Measurements from ENCODE around the gene NF2.
"Not testable (repeated sequence)": the region's sequence is repeated elsewhere in the genome, so short reads cannot be mapped to it uniquely, and the experiment has no call there.

The NF2 gene

GRCh38 chr22:29578462-29579200 lies 24.8 kb upstream of the NF2 start:
- no peak overlapping the region for H3K4me3 ChIP-seq (ENCODE audit: low read depth, low read length)
- TF ChIP-seq POLR2A (IDR thresholded peaks at IDR 0.05; ENCODE audit: extremely low read depth, insufficient read length) (no peak), MYC (IDR thresholded peaks at IDR 0.05; ENCODE audit: low read depth, low read length) (no peak)
- TF ChIP-seq, protein P1, sequence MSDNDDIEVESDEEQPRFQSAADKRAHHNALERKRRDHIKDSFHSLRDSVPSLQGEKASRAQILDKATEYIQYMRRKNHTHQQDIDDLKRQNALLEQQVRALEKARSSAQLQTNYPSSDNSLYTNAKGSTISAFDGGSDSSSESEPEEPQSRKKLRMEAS (IDR thresholded peaks at IDR 0.05; ENCODE audit: low read depth, low read length) = no peak
- TF ChIP-seq, protein P2, sequence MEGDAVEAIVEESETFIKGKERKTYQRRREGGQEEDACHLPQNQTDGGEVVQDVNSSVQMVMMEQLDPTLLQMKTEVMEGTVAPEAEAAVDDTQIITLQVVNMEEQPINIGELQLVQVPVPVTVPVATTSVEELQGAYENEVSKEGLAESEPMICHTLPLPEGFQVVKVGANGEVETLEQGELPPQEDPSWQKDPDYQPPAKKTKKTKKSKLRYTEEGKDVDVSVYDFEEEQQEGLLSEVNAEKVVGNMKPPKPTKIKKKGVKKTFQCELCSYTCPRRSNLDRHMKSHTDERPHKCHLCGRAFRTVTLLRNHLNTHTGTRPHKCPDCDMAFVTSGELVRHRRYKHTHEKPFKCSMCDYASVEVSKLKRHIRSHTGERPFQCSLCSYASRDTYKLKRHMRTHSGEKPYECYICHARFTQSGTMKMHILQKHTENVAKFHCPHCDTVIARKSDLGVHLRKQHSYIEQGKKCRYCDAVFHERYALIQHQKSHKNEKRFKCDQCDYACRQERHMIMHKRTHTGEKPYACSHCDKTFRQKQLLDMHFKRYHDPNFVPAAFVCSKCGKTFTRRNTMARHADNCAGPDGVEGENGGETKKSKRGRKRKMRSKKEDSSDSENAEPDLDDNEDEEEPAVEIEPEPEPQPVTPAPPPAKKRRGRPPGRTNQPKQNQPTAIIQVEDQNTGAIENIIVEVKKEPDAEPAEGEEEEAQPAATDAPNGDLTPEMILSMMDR (IDR thresholded peaks at IDR 0.05; ENCODE audit: low read depth, low read length) = no peak
- no peak for DNase-seq (ENCODE audit: low read depth)

GRCh38 chr22:29580200-29580810 lies 23.1 kb upstream of the NF2 start:
- TF ChIP-seq, protein P2 (IDR thresholded peaks at IDR 0.05; ENCODE audit: low read depth, low read length) = no peak
- TF ChIP-seq, protein P1 (IDR thresholded peaks at IDR 0.05; ENCODE audit: low read depth, low read length) = no peak
- TF ChIP-seq POLR2A (IDR thresholded peaks at IDR 0.05; ENCODE audit: extremely low read depth, insufficient read length) (no peak), MYC (IDR thresholded peaks at IDR 0.05; ENCODE audit: low read depth, low read length) (no peak)
- peak; percentile 26 for DNase-seq (ENCODE audit: low read depth)
- H3K4me3 ChIP-seq (ENCODE audit: low read depth, low read length) = peak overlapping the region; percentile 69

GRCh38 chr22:29581799-29582198 lies 21.6 kb upstream of the NF2 start:
- H3K4me3 ChIP-seq (ENCODE audit: low read depth, low read length) = peak overlapping the region; percentile 55
- TF ChIP-seq POLR2A (IDR thresholded peaks at IDR 0.05; ENCODE audit: extremely low read depth, insufficient read length) = no peak
- TF ChIP-seq, protein P2 (IDR thresholded peaks at IDR 0.05; ENCODE audit: low read depth, low read length) = no peak
- TF ChIP-seq, protein P1 (IDR thresholded peaks at IDR 0.05; ENCODE audit: low read depth, low read length) = no peak
- TF ChIP-seq MYC (IDR thresholded peaks at IDR 0.05; ENCODE audit: low read depth, low read length) = no peak
- no peak for DNase-seq (ENCODE audit: low read depth)

DNA sequence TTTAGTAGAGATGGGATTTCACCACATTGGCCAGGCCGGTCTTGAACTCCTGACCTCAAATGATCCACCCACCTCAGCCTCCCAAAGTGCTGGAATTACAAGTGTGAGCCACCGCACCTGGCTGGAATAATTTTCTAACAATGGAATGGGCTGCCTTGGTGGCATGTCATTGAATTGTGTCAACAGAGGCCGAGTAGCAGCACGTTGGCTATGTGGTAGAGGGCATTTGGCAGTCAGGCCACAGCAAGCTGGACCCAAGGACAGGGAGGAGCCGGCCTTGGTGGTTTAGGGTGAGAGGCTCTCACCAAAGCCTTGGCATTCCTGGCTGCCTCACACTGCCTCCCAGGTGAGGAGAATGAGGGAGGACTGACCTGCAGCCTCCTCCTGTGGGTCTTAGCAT lies 18.5 kb upstream of the NF2 start:
- no peak for DNase-seq (ENCODE audit: low read depth)
- TF ChIP-seq MYC (IDR thresholded peaks at IDR 0.05; ENCODE audit: low read depth, low read length) = no peak
- TF ChIP-seq, protein P2 (IDR thresholded peaks at IDR 0.05; ENCODE audit: low read depth, low read length) = no peak
- TF ChIP-seq POLR2A (IDR thresholded peaks at IDR 0.05; ENCODE audit: extremely low read depth, insufficient read length) = no peak
- TF ChIP-seq, protein P1 (IDR thresholded peaks at IDR 0.05; ENCODE audit: low read depth, low read length) = no peak
- H3K4me3 ChIP-seq (ENCODE audit: low read depth, low read length) = no peak overlapping the region

GRCh38 chr22:29586193-29586705 lies 17.2 kb upstream of the NF2 start:
- not testable (repeated sequence) for H3K4me3 ChIP-seq (ENCODE audit: low read depth, low read length); DNase-seq (ENCODE audit: low read depth)

GRCh38 chr22:29587938-29588699 lies 15.3 kb upstream of the NF2 start:
- peak; percentile 36 for DNase-seq (ENCODE audit: low read depth)
- TF ChIP-seq, protein P1 (IDR thresholded peaks at IDR 0.05; ENCODE audit: low read depth, low read length) = no peak
- TF ChIP-seq, protein P2 (IDR thresholded peaks at IDR 0.05; ENCODE audit: low read depth, low read length) = no peak
- TF ChIP-seq POLR2A (IDR thresholded peaks at IDR 0.05; ENCODE audit: extremely low read depth, insufficient read length) = no peak
- no peak for TF ChIP-seq MYC (IDR thresholded peaks at IDR 0.05; ENCODE audit: low read depth, low read length)
- no peak overlapping the region for H3K4me3 ChIP-seq (ENCODE audit: low read depth, low read length)

Data from NB4 (cell line).